ENCODE data around the gene FYN. TPM values are rescaled to one million over a fixed set of nuclear protein-coding genes. Genes with fewer than 3 reads are reported as not detected.

Gene FYN
- total RNA-seq, 1 donor = 207 TPM

- H3K4me1 ChIP-seq (ENCODE audit: insufficient read depth, low read length) = peaks cover 22% of the 10 kb centered on the region
- H3K4me3 ChIP-seq (ENCODE audit: low read length) = no peak overlapping the region
- H3K27me3 ChIP-seq (ENCODE audit: insufficient read depth, low read length) = no peaks in the 10 kb centered on the region
- no peaks in the 10 kb centered on the region for H3K9me3 ChIP-seq (ENCODE audit: low read depth, low read length)
Measured at GRCh38 chr6:111817451-111818120, 55.7 kb downstream of the FYN start.

DNA sequence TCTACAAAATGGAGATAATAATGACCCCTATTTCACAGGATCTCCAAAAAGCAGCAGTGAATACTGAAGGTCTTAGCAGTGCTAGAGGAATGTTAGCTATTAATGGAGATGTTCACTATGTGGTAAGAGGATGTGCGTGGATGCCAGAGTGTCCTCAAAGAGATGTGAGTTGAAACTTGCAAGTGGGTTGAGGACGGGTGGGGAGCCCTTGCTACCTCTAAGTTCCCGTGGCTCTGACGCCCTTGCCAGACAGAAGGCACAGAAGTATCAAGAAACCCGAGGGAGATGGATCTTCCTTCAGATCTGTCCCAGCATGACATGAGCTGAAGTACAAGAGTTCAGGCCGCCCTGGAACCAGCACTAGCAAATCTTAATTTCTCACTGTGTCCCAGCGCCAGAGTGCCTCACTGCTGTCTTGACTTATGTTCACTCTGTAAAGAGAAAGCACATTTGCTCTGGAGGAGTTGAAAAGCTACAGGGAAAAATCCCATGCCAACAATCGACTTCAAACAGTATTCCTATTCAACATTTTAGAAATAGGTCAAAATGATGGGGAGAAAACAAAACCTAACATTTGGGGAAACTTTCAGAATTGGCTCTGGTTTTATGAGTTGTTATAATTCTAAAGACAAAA lies 59.5 kb downstream of the FYN start:
- peaks cover 41% of the 10 kb centered on the region for H3K4me1 ChIP-seq (ENCODE audit: insufficient read depth, low read length)

DNA sequence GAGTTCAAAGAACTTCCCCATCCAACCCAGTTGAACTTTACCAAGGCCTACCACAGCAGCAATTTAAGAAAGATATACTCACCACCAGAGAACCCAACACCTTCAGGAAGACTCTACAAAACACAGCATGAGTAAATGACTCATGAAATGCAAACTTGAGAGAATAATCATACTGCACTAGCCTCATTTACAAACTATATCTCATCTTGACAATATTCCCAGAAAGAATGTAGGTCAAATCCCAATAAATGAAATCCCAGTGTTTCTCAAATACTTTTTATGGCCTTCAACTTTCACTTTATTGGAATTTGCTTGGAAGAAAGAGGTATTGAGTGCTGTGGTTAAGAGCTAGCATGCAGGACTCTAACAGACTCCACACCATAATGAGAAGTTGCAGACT lies 60.0 kb downstream of the FYN start:
- Histone ChIP-seq H3K9me3 (ENCODE audit: low read depth, low read length) (no peaks in the 10 kb centered on the region), H3K27me3 (ENCODE audit: insufficient read depth, low read length) (no peaks in the 10 kb centered on the region), H3K4me1 (ENCODE audit: insufficient read depth, low read length) (peaks cover 36% of the 10 kb centered on the region), H3K4me3 (ENCODE audit: low read length) (no peak overlapping the region)

More for the DNA sequence above, 59.5 kb downstream of the FYN start:
- no peaks in the 10 kb centered on the region for H3K9me3 ChIP-seq (ENCODE audit: low read depth, low read length)
- H3K27me3 ChIP-seq (ENCODE audit: insufficient read depth, low read length) = no peaks in the 10 kb centered on the region
- H3K4me3 ChIP-seq (ENCODE audit: low read length) = no peak overlapping the region

DNA sequence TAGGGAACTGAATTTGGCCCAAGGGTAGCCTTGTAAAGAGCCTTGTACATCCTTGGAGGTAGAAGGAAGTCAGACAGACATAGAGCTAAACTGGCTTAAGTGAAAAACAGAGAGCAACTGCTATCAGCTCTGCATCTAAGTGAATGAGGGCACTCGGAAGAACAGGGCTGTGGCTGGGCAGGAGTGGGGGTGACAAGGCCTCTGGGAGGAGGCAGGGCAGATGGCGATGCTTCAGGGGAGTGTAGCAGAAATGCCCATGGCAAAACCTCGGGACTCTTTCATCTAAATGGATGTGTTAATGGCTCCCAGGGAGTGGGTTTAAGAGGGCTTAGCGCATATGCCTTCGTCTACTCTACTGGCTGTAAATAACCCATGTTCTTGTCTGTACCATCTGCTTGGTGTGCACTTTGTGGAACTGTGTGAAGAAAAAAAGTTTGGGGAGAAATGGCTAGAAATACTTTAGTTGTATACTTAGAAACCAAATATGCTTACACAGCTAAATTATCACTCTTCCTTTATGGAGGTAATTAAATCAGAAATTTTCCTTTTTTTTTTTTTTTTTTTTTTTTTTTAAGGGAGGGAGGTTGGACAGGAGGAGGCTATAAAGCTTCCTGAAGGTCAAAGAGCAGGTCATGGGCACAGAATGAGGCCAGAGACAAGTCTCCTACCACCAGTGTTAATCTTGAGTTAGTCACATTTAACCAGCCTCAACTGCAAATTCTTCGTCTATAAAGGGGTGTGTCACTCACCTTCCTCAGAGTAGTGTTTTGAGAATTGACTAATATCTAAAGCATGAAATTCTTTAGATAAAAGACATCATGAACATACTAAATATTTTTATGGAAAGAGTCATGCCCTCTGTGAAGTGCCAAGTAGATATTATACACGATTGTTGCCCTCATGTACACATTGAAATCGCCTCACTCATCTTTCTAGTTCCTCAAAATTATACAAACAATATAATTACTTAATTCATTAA lies 60.9 kb downstream of the FYN start:
- Histone ChIP-seq H3K4me1 (ENCODE audit: insufficient read depth, low read length) (peaks cover 37% of the 10 kb centered on the region), H3K9me3 (ENCODE audit: low read depth, low read length) (no peaks in the 10 kb centered on the region), H3K4me3 (ENCODE audit: low read length) (no peak overlapping the region), H3K27me3 (ENCODE audit: insufficient read depth, low read length) (no peaks in the 10 kb centered on the region)

GRCh38 chr6:111810294-111811131 lies 62.7 kb downstream of the FYN start:
- Histone ChIP-seq H3K27me3 (ENCODE audit: insufficient read depth, low read length) (no peaks in the 10 kb centered on the region), H3K4me1 (ENCODE audit: insufficient read depth, low read length) (peaks cover 51% of the 10 kb centered on the region), H3K9me3 (ENCODE audit: low read depth, low read length) (no peaks in the 10 kb centered on the region), H3K4me3 (ENCODE audit: low read length) (no peak overlapping the region)

DNA sequence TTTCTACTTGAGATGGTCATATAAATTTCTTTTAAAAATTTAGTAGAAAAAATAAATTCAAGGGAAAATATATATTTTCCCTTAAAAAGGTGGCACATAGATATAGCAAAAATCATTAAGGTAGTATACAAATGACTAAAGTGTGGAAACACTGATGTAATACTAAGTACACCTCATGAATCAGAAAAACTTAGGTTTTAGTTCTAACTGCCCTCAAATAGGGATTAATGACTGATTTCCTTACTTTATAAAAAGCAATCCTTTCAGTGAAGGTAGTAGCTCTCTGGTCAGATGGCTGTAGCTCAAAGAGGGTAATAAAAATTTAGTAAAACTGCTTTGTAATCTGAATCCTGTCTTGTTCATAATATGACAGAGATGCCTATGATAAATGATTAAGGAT lies 63.5 kb downstream of the FYN start:
- Histone ChIP-seq H3K4me1 (ENCODE audit: insufficient read depth, low read length) (peaks cover 58% of the 10 kb centered on the region), H3K27me3 (ENCODE audit: insufficient read depth, low read length) (no peaks in the 10 kb centered on the region), H3K9me3 (ENCODE audit: low read depth, low read length) (no peaks in the 10 kb centered on the region), H3K4me3 (ENCODE audit: low read length) (no peak overlapping the region)

DNA sequence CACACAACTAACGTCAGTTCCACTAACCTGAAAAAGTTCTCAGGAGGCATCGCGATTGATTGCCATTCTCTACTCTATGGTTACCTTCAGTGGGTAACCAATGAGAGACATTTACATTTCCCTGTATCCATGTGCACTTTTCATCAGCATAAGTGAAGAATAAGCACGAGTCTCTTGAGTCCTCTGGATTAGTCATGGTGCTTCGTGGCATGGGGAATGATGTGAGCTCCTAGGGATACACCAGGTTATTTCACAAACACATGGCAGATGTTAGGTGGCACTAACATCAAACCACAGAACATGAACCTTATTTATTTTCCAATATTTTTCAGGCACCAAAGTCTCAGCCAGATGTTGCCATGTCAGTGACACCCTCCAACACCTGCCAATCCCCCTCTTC lies 64.0 kb downstream of the FYN start:
- H3K9me3 ChIP-seq (ENCODE audit: low read depth, low read length) = no peaks in the 10 kb centered on the region
- H3K4me1 ChIP-seq (ENCODE audit: insufficient read depth, low read length) = peaks cover 63% of the 10 kb centered on the region
- H3K27me3 ChIP-seq (ENCODE audit: insufficient read depth, low read length) = no peaks in the 10 kb centered on the region
- no peak overlapping the region for H3K4me3 ChIP-seq (ENCODE audit: low read length)

DNA sequence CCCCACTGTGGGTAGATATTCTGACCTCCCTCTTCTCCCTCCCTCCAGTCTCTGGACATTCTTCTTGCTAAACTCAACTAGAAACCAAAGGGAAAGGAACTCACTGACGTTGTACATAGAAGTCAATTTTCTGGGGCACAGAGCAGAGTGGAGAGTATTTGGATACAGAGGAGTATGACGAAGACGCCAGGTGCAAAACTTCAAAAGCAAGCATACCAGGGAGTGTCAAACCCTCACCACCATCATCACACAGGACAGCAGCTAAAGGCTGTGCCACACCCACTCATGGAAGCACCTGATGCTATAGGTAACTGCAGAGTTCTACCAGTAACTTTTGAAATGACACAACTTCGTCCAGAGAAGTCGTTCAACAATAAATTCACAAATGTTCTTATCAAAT lies 64.8 kb downstream of the FYN start:
- H3K4me1 ChIP-seq (ENCODE audit: insufficient read depth, low read length) = peaks cover 66% of the 10 kb centered on the region
- no peak overlapping the region for H3K4me3 ChIP-seq (ENCODE audit: low read length)
- H3K9me3 ChIP-seq (ENCODE audit: low read depth, low read length) = no peaks in the 10 kb centered on the region
- H3K27me3 ChIP-seq (ENCODE audit: insufficient read depth, low read length) = no peaks in the 10 kb centered on the region

DNA sequence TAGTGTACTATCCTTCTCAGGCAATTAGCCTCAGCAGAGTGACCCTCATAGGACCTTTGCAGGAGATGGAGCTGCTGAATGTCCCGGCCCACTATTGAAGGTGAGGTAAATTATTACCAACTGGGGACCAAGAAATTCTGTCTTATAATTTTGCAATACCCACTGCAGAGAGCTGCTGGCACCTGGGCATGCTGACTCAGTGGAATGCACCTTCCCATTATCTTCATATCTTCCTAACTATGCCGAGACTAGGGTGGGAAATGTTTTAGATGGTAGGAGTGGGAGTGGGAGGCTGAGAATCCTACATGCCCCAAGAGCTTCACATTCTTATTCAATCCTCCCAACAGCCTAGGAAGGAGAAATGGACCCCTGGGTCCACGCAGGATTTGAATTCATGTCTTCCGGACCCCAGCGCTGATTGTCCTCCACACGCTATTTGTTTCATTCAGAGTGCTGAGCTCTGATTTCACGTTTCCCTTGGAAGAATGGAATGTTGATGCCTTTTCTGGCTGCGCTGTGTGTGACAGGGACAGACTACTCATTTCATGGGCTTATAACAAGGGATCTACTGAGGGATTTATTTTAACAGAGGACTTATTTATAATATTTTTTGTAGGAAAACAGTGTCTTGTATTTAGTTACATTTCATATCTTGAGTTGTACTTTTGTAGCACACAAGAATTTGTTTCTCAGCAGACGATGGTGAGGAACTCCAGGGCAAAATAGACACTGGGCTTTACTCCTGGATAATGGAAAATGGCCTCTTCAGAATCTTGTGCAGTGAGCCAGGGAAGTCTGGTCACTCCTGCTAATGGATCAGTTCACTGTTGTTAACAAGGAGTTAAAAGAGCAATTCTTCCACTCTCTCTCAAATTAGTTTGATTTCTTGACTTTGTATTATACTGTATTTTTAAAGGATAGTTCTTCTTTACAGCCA lies 66.4 kb downstream of the FYN start:
- Histone ChIP-seq H3K4me3 (ENCODE audit: low read length) (no peak overlapping the region), H3K27me3 (ENCODE audit: insufficient read depth, low read length) (no peaks in the 10 kb centered on the region), H3K9me3 (ENCODE audit: low read depth, low read length) (no peaks in the 10 kb centered on the region), H3K4me1 (ENCODE audit: insufficient read depth, low read length) (peaks cover 74% of the 10 kb centered on the region)

DNA sequence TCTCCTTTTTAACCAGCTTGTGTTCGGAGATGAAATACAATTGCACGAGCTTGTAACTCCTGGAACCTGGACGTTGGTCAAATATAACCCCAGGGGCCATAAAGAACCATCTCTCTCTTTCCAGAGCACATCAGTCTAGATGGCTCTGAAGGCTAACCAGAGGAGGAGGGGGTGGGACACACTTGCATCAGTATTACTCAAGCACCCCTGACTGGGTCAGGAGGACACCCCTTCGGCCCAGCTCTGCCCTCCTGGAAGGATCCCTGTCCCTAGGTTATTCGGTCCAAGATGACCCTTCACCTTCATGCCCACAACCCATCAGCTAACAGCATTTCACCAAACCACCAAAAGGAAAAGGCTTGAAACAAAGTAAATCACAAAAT lies 67.1 kb downstream of the FYN start:
- no peaks in the 10 kb centered on the region for H3K27me3 ChIP-seq (ENCODE audit: insufficient read depth, low read length)
- H3K9me3 ChIP-seq (ENCODE audit: low read depth, low read length) = no peaks in the 10 kb centered on the region
- no peak overlapping the region for H3K4me3 ChIP-seq (ENCODE audit: low read length)
- peaks cover 68% of the 10 kb centered on the region for H3K4me1 ChIP-seq (ENCODE audit: insufficient read depth, low read length)

- H3K9me3 ChIP-seq (ENCODE audit: low read depth, low read length) = no peaks in the 10 kb centered on the region
- peaks cover 64% of the 10 kb centered on the region for H3K4me1 ChIP-seq (ENCODE audit: insufficient read depth, low read length)
- no peaks in the 10 kb centered on the region for H3K27me3 ChIP-seq (ENCODE audit: insufficient read depth, low read length)
- no peak overlapping the region for H3K4me3 ChIP-seq (ENCODE audit: low read length)
Measured at GRCh38 chr6:111805511-111806164, 67.6 kb downstream of the FYN start.

- H3K4me1 ChIP-seq (ENCODE audit: insufficient read depth, low read length) = peaks cover 58% of the 10 kb centered on the region
- no peaks in the 10 kb centered on the region for H3K27me3 ChIP-seq (ENCODE audit: insufficient read depth, low read length)
- no peak overlapping the region for H3K4me3 ChIP-seq (ENCODE audit: low read length)
- H3K9me3 ChIP-seq (ENCODE audit: low read depth, low read length) = no peaks in the 10 kb centered on the region
Measured at GRCh38 chr6:111804627-111805235, 68.5 kb downstream of the FYN start.

GRCh38 chr6:111803804-111804203 lies 69.4 kb downstream of the FYN start:
- Histone ChIP-seq H3K4me3 (ENCODE audit: low read length) (no peak overlapping the region), H3K27me3 (ENCODE audit: insufficient read depth, low read length) (no peaks in the 10 kb centered on the region), H3K4me1 (ENCODE audit: insufficient read depth, low read length) (peaks cover 58% of the 10 kb centered on the region), H3K9me3 (ENCODE audit: low read depth, low read length) (no peaks in the 10 kb centered on the region)

Measured in mononuclear cell (primary cell).